Aorta (tissue), 5 donors: ENCODE measurements around the gene NCOA3. TPM values are rescaled to one million over a fixed set of nuclear protein-coding genes. Genes with fewer than 3 reads are reported as not detected.

ENCODE experiments used
- ATAC-seq: fragments of 200-7000 bp; cut with Tn5 transposase; one replicate; pipeline ENCODE4 v1.9.1; 2022; ENCODE audit warnings: moderate library complexity; ENCODE audit not compliant: low FRiP score
- DNase-seq, 2 donors: peaks; one replicate each; pipeline ENCODE4 v3.0.0-alpha.2; 2020
- H3K27ac ChIP-seq, 2 donors: one replicate each; pipeline ENCODE4 v1.5.1; 2013; ENCODE audit warnings: low read length in 2 of 2, mild to moderate bottlenecking in 2 of 2, moderate library complexity in 2 of 2, control low read depth in 1 of 2, inconsistent platforms in 1 of 2, low read depth in 1 of 2
- H3K27me3 ChIP-seq, 2 donors: one replicate each; pipeline ENCODE4 v1.6.1; 2013; ENCODE audit warnings: control low read depth in 1 of 2, low read length in 1 of 2, mild to moderate bottlenecking in 1 of 2, moderate library complexity in 1 of 2; ENCODE audit not compliant: insufficient read depth in 2 of 2, control insufficient read depth in 1 of 2
- H3K36me3 ChIP-seq, 2 donors: one replicate each; pipeline ENCODE4 v1.6.1; 2013; ENCODE audit warnings: control low read depth in 1 of 2, low read length in 1 of 2, mild to moderate bottlenecking in 1 of 2; ENCODE audit not compliant: insufficient read depth in 2 of 2, control insufficient read depth in 1 of 2
- H3K4me1 ChIP-seq, 2 donors: one replicate each; pipeline ENCODE4 v1.6.1; 2013; ENCODE audit warnings: low read length in 2 of 2, control low read depth in 1 of 2, mild to moderate bottlenecking in 1 of 2, moderate library complexity in 1 of 2; ENCODE audit not compliant: insufficient read depth in 2 of 2, control insufficient read depth in 1 of 2
- H3K4me3 ChIP-seq, 2 donors: one replicate each; pipeline ENCODE4 v1.5.1; 2013; ENCODE audit warnings: low read length in 2 of 2, control low read depth in 1 of 2, mild to moderate bottlenecking in 1 of 2
- H3K9me3 ChIP-seq: one replicate; pipeline ENCODE4 v1.6.1; 2013; ENCODE audit warnings: mild to moderate bottlenecking, low read length; ENCODE audit not compliant: control insufficient read depth
- WGBS, 2 donors: extraction: QIAGEN DNeasy Blood & Tissue Kit; methylation state at CpG; one replicate each; pipeline ENCODE4 v1.1.7; 2013; 5-methylcytosine and 5-hydroxymethylcytosine counted together
- intact Hi-C, 2 donors: fragments of 100-400 bp; cut with DNase I; formaldehyde crosslinking; loops; one replicate each; pipeline versions ENCODE4 v1.14.2 to v1.15.0; 2022
- polyA plus RNA-seq, 2 donors: library from polyadenylated mRNA; stranded (reverse); fragments of 200-250 nt; gene quantifications; one replicate each; pipeline ENCODE4 v1.2.3, GENCODE V29; 2013
- total RNA-seq, 2 donors: library from RNA; stranded (reverse); fragmentation: NEBNext Ultra II Directional; extraction: Animal tissue kit (Norgen Biotek cat#: 25700); gene quantifications; one replicate each; pipeline ENCODE4 v1.2.1, GENCODE V29; 2021
- donor health status: healthy with polysubstance abuse.
- donor health status: Bipolar disorder and iron deficiency.
- donor health status: DM: no; HTN: no; CAD: no.
- donor health status: DM: no; HTN: no; CAD: no.
- donor health status: DM: yes; HTN: yes; CAD: no.

NCOA3 gene
- total and polyA plus RNA-seq, 4 donors: 4.8 to 53.7 (median 27.7) TPM

DNA sequence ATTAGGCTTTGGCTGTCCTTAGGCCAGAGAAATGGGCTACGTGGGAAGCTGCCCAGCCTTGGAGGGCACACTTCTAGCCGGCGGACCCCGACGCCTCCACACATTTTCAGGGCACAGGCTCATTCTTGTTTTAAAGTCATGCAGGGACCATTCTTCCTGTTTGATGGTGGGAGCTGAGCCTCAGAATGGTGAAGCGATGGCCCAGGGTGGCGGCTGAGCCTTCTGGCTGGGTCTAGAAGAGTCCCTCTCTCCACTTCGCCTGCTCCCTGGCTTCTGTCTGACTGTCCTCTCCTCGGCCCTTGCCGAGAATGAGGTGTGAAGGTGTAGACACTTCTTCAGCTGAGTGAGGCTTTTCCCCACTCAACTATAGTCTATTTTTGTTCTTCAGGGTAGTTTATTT is 169.2 kb downstream of the NCOA3 start:
- no peak for DNase-seq
- intact Hi-C loops: no loop called here

GRCh38 chr20:47672166-47672565 is 170.5 kb downstream of the NCOA3 start:
- Histone ChIP-seq H3K4me3 (no peak overlapping the region), H3K4me1 (no peaks in the 10 kb centered on the region), H3K9me3 (no peaks in the 10 kb centered on the region), H3K36me3 (no peaks in the 10 kb centered on the region), H3K27ac (no peak overlapping the region), H3K27me3 (no peaks in the 10 kb centered on the region)
- ATAC-seq: no peak
- WGBS, 2 donors: 93% methylated on average over 13 to 15 of the region's 15 CpGs
- intact Hi-C loops: no loop called here
- DNase-seq: no peak

More for the DNA sequence above, 169.2 kb downstream of the NCOA3 start:
- Histone ChIP-seq H3K9me3 (no peaks in the 10 kb centered on the region), H3K27me3 (no peaks in the 10 kb centered on the region), H3K27ac (no peak overlapping the region), H3K4me1 (no peaks in the 10 kb centered on the region), H3K36me3 (no peaks in the 10 kb centered on the region), H3K4me3 (no peak overlapping the region)
- 90 to 93% methylated on average over 10 of the region's 10 CpGs for WGBS, 2 donors
- ATAC-seq: no peak

DNA sequence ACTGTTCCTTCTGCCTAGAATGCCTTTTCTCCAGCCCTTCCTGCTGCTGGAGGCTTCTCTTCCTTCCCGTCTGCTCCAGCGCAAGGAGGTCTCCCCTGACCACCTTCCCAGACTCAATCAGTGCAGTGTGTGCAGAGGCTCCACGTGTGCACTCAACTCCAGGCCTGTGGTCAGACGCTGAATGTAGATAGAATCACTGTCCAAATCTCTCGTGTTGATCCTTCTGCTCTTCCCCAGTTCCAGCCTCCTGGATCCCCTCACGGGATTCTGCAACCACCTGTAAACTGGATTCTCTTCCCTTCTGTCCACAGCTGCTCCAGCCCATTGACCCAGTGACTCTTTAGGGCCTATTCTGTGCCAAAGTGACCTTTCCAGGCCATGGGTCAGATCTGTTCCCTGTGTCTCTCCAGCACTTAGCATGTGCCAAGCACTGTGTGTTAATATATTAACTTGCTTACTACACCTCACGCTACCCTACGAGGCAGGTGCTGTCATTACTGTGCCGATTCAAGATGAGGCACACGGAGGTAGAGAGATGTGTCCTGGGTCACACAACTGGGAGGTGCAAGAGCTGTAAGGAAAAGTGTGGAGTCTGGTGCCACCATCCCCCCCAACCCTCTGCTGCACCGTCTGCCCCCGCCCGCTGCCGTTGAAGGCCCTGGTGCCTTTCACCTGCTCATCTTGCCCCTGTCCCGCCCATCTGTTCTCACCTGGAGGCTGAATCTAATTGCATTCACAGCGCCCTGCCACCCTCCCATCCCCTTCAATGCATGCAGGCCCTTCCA is 171.4 kb downstream of the NCOA3 start:
- no peaks in the 10 kb centered on the region for H3K4me1 ChIP-seq
- DNase-seq: no peak
- ATAC-seq: no peak
- no peaks in the 10 kb centered on the region for H3K36me3 ChIP-seq
- no peak overlapping the region for H3K27ac ChIP-seq
- no peaks in the 10 kb centered on the region for H3K27me3 ChIP-seq
- H3K9me3 ChIP-seq: no peaks in the 10 kb centered on the region
- intact Hi-C loops: no loop called here
- H3K4me3 ChIP-seq: no peak overlapping the region
- WGBS, 2 donors: 92 to 93% methylated on average over 16 of the region's 16 CpGs

- intact Hi-C loops: no loop called here
- no peaks in the 10 kb centered on the region for H3K36me3 ChIP-seq
- H3K27me3 ChIP-seq: no peaks in the 10 kb centered on the region
- no peak overlapping the region for H3K27ac ChIP-seq
- H3K9me3 ChIP-seq: no peaks in the 10 kb centered on the region
- H3K4me1 ChIP-seq: no peaks in the 10 kb centered on the region
- ATAC-seq: no peak
- no peak for DNase-seq
- WGBS, 2 donors: 94 to 95% methylated on average over 6 of the region's 6 CpGs
- no peak overlapping the region for H3K4me3 ChIP-seq
Measured at GRCh38 chr20:47673671-47673955, 171.9 kb downstream of the NCOA3 start.

- DNase-seq (no peak), ATAC-seq (no peak)
- Histone ChIP-seq H3K27me3 (no peaks in the 10 kb centered on the region), H3K4me1 (no peaks in the 10 kb centered on the region), H3K27ac (no peak overlapping the region), H3K36me3 (no peaks in the 10 kb centered on the region), H3K9me3 (no peaks in the 10 kb centered on the region), H3K4me3 (no peak overlapping the region)
- intact Hi-C loops: no loop called here
- 94% methylated on average over 15 of the region's 15 CpGs for WGBS, 2 donors
Measured at GRCh38 chr20:47674145-47674544, 172.5 kb downstream of the NCOA3 start.

DNA sequence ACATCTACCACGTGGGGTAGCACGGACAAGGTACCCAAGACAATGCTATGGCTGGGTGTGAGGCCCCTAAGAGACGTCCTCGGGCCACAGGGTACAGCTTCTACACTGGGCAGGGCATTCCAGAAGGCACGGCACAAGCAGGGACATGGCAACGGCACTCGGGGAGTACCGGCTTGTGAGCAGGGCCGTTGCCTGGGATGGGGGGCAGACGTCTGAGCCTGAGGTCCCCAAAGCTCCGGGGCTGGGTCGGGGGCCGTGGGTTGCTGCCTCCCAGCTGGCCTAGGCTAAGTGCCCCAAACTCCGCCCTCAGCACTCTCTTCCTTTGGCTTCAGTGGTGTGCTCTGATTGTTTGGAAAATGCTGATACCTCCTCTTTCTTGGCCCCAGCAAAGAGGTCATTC is 173.0 kb downstream of the NCOA3 start:
- H3K4me3 ChIP-seq: no peak overlapping the region
- WGBS, 2 donors: 83 to 87% methylated on average over 14 of the region's 14 CpGs
- ATAC-seq (no peak), DNase-seq (no peak)
- intact Hi-C loops: loop anchor here in 1 of 2 donors (5.0 kb wide), 1 partner anchor 623 kb away; no protein-coding TSS in a partner anchor
- H3K4me1 ChIP-seq: no peaks in the 10 kb centered on the region
- H3K9me3 ChIP-seq: no peaks in the 10 kb centered on the region
- no peaks in the 10 kb centered on the region for H3K27me3 ChIP-seq
- no peak overlapping the region for H3K27ac ChIP-seq
- no peaks in the 10 kb centered on the region for H3K36me3 ChIP-seq

GRCh38 chr20:47675190-47676142 is 173.8 kb downstream of the NCOA3 start:
- H3K27me3 ChIP-seq: no peaks in the 10 kb centered on the region
- H3K4me1 ChIP-seq: no peaks in the 10 kb centered on the region
- H3K4me3 ChIP-seq: no peak overlapping the region
- WGBS, 2 donors: 88 to 93% methylated on average over 16 of the region's 16 CpGs
- ATAC-seq: no peak
- H3K36me3 ChIP-seq: no peaks in the 10 kb centered on the region
- DNase-seq: no peak
- no peak overlapping the region for H3K27ac ChIP-seq
- H3K9me3 ChIP-seq: no peaks in the 10 kb centered on the region
- intact Hi-C loops: loop anchor here in 1 of 2 donors (5.0 kb wide), 1 partner anchor 622 kb away; no protein-coding TSS in a partner anchor

DNA sequence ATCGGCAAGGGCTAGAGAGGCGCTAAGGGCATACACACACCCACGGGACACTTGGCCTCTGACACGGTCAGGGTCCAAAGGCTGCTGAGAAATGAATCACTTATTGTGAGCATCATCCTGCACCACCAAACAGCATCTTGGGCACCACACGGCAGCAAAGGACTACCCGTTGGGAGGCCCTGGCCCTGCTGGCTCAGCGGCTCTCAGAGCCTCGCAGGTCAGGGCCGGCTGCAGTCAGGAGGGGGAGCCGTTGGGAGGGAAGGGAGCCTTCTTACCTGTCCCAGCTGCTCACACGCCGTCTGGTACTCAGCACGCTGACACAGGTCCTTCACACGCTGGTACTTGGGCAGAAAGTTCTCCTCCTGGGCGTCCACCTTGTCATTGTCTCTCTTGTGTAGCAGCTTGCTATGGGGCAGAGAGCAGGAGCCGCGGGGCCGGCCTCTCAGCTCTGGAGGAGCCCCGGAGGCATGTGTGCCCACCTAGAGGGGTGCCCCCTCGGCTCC is 174.6 kb downstream of the NCOA3 start:
- 85 to 88% methylated on average over 20 of the region's 20 CpGs for WGBS, 2 donors

More for the DNA sequence above, 174.6 kb downstream of the NCOA3 start:
- Histone ChIP-seq H3K27me3 (no peaks in the 10 kb centered on the region), H3K27ac (no peak overlapping the region), H3K9me3 (no peaks in the 10 kb centered on the region), H3K36me3 (no peaks in the 10 kb centered on the region), H3K4me3 (no peak overlapping the region), H3K4me1 (no peaks in the 10 kb centered on the region)
- DNase-seq (no peak), ATAC-seq (no peak)
- intact Hi-C loops: loop anchor here in 1 of 2 donors (5.0 kb wide), 1 partner anchor 621 kb away; no protein-coding TSS in a partner anchor
